ENCODE results near the gene ADCY7.

DNA sequence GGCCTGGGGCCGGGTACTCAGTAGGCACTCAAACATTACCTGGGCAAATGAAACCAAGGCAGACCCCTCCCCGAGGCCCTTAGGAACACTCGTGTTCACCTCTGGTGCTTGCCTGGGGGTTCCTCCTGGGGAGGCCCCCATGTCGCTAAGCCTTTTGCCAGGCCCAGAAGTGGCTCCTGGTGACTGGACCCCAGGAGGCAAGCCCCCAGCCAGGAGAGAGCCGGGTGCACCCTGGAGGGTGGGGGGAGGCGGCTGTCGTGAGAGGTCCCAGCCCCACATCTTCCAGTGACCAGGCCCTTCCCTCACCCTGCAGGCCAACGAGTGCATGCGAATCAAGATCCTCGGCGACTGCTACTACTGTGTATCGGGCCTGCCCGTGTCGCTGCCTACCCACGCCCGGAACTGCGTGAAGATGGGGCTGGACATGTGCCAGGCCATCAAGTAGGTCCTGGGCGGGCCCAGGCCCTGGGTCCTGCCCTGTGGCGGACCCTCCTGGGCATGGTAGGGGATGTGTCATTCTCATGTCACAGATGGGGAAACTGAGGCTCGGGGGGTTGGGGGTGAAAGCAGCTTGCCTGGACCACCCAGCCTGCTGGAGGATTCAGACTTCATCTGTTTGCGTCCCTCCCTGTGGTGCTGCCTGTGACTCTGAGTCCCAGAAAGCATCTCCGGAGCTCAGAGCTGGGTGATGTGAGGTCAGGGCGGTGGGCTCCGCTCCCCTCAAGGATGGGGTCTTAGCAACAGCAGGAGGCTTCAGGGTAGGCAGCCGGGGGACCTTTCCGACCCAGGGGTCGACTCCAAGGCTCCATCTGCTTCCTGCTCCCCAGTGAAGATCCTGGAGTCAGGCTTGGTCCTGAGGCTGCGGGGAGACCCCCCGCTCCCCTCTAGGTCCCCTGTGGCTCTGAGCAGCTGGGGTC is 32.5 kb downstream of the ADCY7 start:
- TF ChIP-seq CTCF (IDR thresholded peaks at IDR 0.05): no peak
- no peak for TF ChIP-seq POLR2A (IDR thresholded peaks at IDR 0.05)
